NCI-H2081 (cell line): ENCODE data around the gene LRRC71.

Source experiments
- DNase-seq, 2 experiments: peaks; one replicate each; lab custom pipeline; 2025; lab: John Stamatoyannopoulos, UW

LRRC71 gene

DNA sequence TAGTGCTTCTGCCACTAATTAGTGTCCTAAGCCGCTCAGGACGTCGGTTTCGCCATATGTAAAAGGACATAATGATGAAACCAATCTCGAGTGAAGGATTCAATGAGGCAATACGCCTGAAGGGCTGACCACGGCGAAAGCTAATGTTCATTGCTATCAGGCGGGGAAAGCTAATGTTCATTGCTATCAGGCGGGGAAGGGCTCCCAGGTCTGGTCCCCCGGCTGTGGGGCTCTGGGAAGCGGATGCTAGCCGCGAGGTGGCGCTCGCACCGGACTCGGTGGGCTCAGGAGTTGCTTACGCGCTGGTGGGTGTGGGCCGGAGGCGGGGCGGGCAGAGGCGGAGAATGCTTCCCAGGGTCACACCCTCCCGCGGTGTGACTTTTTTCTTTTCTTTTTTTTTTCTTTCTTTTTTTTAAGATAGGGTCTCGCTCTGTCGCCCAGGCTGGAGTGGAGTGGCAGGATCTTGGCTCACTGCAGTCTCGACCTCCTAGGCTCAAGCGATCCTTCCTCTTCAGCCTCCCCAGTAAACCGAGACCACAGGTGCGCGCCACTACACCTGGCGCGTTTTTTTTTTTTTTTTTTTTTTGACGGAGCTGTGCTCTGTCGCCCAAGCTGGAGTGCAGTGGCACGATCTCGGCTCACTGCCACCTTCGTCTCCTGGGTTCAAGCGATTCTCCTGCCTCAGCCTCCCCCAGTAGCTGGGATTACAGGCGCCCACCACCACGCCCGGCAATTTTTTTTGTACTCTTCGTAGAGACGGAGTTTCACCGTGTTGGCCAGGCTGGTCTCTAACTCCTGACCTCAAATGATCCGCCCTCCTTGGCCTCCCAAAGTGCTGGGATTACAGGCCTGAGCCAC is 28.0 kb upstream of the LRRC71 start:
- DNase-seq = peak; percentile 83 to 85

DNA sequence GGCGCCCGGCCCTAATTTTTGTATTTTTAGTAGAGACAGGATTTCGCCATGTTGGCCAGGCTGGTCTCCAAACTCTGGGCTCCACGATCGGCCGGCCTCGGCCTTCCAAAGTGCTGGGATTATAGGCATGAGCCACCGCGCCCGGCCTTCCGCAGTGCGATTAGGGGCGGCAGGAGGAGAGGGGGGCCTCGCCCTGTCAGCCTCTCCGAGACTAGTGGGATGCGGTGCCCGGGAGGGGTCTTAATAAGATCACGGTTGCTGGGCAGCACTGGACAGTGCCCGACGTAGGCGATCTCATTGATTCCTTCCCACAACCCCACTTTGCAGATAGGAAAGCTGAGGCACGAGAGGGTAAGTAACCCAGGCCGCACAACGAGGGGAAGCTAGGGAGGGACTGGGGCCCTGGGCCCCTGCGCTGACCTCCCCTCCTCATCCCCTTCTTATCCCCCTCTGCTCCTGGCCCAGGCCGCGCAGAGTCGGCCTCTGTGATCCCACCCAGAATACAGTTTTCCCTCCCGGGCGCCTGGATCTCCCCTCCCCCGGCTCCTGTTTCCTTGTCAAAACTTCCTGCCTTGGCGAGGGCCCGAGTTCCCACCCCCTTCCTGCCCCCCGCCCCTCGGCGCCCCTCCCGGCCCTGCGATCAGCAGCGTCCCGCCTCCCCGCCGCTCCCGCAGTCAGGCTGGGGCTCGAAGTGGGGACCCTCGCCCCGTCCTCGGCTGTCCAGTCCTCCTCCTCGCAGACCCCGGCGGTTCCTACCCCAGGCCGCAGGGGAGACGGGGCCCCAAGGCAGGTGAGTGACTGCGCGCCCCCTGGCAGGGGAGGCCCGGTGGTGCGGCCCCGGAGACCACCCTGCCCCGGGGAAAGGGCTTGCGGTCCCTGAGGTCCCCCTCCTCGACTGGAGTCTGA is 27.1 kb upstream of the LRRC71 start, which contains the start of gene PEAR1:
Gene PEAR1, plus strand, starts transcription at position 671 of the 906 bp plus-strand sequence. CDS start 10,209 bp downstream, outside the sequence.
- no peak for DNase-seq

DNA sequence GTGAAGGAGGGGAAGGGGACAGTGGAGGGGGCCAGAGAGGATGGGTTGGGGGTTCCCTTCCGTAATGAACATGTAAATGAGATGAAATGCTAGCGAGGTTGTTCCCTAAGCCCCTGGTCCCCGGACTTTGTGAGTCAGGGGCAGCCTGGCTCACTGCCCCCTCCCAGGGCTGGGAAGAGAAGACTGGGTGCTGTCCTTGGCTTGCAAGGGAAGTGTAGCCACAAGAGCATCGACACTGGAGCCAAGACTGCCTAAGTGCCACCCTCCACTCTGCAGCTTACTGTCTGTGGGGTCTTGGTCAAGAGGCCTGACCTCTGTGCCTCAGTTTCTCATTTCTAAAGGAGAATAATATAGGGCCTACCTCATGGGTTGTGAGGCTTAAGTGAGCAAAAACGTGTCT is 26.4 kb upstream of the LRRC71 start:
- DNase-seq = no peak

DNA sequence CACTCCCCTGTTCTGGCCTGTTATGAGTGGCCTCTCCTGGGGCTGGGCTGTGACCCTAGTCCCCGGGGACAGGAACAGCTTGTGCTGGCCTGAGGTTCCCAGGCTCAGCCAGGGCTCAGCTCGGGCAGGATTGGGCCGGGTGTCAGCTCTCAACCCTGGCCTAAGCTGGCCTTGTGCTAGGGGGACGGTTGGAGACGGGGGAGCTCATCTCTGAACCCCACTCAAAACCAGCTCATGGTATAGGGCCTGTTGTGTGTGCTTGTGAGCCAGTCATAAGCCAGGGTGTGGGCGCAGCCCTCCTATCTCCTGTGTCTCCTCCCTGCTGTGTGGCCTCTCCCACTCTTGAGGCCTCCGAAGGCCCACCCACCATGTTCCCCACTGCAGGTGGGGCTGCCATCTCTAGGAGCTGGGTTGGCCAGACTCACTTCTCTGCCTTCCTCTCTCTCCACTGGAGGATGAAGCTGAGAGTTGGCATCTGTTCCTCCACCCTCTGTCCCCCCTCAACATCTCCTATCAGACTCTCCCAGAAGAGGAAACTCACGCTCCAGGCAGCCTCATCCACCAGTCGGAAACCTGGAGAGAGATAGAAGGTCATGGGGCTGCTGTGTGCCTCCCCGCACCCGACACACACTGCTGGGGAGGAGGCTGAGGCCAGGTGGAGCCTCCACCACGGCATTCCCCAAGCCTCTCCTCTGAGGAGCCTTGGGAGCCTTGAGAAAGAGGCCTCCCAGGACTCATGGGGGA is 25.5 kb upstream of the LRRC71 start:
- DNase-seq = no peak

DNA sequence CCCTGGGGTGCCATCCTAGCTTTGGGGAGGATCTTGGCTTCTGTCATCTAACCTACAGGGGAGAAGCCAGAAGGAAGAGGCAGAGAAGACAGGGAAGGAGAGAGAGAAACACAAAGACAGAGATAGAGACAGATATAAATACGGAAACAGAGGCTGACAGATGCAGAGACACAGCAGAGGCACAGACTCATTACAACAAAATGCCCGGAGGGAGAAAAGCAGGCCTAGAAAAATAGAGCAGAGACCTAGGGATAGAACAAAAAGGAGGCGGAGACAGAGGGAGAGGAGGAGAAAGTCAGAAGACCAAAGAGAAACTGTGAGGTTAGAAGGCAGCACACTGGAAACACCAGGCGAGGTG is 25.0 kb upstream of the LRRC71 start:
- no peak for DNase-seq

DNA sequence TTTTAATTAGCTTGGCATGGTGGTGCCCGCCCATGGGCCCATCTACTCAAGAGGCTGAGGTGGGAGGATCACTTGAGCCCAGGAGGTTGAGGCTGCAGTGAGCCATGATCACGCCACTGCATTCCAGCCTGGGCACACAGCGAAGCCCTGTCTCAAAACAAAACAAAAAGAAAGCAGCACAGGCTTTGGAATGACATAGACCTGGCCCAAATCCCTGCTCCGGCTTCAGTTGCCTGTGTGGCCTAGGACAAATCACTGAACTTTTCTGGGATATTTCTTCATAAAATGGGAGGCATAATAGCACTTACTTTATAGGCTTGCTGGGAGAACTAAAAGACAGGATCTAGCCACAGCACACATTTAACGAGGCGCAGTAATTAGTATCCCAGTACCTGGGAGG is 24.5 kb upstream of the LRRC71 start:
- no peak for DNase-seq

DNA sequence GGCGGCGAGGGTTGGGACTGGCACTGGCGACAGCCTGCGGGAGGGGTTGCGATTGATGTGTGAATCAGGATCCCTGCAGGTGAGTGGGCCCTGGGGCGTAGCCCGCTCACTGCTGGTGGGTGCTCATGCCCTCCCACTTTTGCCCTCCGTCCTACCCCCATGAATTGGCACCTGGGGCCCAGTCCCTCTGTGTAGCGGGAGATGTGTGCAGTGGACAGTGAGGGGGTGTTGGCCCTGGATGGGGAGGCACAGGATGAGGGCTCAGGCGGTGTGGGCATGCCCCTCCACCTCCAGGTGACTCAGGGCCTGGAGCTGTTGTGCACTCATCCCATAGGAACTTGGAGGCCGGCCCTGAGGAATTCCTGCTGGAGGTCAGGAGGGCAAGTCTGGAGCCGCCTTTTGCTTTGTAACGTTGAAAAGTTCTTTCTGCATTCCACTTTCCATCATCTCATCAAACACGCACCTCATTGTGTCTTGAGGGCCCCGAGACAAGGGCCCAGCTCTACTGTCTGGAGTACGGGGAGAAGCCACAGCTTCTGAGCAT is 23.9 kb upstream of the LRRC71 start:
- DNase-seq = no peak

DNA sequence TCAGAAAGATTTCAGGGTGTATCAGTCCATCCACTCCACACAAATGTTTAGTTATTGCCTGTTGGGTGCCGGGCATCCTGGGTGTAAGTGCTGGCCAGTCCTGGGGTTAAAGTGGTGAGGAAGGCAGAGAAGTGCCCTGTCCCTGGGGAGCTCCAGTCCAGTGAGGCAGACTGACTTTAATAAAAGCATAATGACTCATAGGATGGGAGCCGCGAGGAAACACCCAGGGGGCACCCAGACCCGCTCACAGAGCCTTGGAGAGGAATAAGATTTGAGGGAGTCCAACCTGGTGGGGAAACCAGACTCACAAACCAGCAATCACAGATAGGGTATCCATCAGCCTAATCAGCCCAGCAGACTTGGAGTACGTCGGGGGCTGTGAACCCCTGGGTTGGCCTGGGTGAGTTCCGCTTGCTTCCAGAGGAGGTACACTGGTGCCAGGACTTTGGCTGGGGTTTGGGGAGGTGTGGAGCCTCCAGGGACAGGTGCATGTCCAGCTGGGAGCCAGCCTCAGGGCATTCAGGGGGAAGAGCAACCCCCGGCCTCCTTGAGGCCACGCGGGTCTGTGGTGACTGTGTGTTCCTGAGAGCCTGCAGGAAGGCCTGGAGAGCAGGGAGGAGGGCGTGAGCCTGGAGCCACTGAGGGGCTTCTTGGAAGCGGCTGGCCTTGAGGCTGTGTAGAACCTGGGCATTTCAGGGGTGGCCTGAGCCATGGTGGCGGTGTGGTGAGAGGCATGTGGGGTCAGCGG is 23.2 kb upstream of the LRRC71 start:
- no peak for DNase-seq

DNA sequence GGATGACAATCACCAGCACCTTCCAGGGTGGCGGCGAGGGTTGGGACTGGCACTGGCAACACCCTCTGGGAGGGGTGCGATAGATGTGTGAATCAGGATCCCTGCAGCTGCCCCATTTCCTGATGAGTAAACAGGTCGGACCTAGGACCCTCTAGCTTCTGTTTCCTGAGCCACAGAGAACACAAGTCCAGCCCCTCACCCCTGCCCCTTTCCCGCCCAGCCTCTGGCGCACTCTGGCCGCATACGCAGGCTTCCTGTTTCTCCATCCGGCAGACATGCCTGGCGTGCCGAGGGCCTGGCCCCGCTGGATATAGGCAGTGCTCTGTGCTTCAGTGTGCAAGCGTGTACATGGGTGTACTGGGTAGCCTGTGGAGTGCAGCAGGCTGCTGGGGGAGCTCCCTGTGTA is 22.3 kb upstream of the LRRC71 start:
- DNase-seq = no peak

DNA sequence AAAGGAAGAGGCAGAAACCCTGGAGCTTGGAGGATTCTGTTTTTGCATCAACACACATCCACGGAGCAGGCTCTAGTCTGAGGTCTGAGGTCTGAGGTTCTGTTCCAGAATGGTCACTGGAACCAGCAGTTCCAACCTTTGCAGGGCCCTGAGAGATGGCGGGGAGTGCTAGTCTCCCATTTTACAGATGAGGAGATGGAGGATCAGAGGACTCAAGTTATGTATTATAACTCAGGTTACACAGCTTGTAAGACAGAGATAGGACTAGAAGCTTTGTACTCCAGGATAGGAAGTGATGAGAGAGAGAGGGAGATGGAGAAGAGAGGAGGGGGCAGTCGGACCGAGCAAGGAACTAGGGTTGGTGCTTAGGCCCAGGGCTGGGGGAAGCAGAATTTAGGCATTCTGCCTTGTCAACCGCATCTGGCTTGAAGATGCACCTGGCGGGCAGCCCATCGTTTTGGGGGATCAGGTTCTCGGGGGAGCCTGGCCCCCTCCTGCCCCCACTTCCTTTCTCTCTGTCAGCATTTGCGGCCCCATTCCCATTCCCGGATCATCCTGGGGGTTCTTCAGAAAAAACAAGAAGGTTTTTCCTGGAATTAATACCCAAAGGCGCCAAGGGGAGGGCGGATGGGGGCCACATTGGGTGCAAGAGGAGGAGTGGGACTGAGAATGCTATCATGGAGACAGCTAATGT is 21.3 kb upstream of the LRRC71 start:
- no peak for DNase-seq

DNA sequence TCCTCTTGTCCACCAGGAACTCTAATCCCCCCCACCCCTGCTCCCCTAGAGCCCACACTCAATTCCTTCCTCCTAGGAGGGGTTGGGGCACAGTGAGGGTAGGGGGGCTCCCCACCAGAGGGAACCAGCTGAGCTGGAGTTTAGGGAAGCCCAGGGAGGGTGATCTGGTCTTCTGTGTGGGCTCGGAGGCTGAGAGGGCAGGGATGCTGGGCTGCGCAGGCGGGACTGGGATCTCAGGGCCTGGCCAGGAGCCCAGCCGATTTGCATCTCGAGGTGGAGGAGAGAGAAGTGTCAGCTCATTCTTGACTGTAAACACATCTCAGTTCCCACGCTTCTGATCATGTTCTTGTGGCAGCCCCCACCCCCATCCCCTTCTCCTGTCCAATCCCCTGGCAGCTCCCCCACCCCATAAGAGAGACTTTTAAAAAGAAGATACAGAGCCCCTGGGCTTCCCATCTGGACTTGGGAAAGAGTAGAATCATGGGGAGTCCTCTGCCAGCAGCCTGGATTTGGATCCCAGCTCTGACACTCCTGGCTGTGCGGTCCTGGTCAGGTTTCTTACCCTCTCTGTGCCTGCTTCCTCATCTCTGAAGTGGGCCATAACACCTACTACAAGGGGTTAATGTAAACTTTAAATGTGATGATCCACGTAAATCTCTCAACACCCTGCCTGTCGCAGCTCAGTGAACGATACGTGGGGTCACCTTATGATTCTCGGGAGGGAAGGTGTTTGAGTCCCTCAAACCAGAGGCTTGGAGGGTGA is 20.3 kb upstream of the LRRC71 start:
- no peak for DNase-seq

DNA sequence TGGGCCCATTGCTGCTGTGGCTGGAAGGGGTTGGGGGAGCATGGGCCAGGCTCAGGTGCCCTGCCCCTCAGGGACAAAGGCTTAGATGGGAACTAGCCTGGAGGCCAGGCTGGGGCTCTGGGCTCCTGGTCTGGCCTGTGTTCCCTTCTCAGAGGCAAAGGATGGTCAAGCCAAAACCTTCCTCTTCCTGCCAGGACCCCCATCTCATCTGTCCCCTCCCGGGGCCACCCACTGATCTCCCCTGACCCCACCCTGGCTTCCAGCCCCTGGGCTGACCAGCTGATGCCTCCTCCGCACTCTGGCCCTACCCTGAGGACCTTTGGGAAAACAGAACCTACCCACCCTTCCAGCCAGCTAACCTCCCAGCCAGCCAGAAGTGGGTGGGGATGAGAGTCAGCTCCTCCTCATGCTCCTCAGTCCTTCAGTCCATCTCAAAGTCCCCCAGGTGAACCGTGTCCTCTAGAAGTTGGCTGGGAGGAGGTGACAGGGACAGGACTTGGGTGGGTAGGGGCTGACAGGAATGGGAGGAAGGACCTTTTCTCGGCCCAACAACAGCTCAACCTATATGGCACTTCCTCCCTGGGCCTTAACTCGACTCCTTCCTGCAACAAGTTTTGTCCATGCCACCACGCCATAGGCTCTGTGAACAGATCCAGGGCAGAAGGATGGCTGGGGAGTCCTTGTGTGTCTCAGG is 19.4 kb upstream of the LRRC71 start:
- no peak for DNase-seq

DNA sequence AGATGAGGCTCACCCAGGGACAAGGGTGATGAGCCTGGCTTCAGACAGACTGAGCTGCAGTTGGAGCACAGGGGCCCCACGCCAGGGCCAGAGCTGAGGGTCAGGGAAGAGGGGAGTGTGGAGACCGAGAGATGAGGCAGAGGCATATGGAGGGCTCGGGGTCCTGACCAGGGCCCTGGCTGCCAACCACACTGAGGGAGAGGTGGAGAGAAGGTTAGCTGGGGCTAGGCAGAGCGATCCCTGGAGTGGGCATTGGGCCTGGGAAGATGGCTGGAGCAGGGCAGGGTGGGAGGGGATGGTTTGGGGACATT is 18.9 kb upstream of the LRRC71 start:
- no peak for DNase-seq

DNA sequence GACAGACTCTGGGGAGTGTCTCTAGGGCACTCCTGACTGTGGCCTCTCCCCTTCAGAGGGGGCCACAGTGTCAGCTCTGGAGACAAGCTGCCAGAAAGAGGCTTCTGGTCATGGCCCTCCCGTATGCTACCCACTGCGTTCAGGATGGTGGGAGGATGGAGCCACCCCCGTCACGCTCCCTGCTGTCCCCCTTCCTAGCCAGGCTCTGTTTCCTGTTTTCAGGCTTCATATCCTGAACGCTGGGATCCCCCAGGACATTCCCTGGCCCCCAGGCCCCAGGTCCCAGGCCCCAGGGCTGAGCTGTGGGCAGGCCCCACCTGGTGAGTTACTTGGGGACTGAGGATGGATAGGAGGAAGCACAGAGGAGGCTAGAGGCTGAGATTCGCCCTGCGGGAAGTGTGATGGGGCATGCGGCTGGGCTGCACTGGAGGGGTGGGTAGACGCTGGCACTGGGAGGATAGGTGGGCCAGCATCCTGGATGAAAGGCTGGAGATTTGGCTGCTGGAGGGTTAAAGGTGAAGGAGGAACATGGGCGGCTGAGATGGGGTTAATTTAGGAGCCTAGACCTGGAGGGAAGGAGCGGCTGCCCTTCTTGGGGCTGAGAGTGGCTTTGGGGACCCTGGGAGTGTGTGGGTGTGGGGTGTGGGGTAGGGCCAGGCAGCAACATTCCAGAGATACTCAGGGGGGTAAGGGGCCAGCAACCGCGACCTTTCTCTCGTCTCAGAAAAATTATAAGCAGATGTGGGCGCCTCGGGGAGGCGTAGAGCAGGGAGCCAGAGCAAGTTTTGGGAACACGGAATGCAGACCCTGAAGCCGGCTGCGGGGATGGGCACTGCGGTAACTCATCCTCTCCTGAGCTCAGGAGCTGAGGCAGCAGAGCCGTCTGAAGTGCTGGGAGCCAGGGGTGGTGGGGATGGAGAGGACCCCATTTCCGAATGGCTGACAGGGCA is 18.2 kb upstream of the LRRC71 start:
- DNase-seq = no peak

DNA sequence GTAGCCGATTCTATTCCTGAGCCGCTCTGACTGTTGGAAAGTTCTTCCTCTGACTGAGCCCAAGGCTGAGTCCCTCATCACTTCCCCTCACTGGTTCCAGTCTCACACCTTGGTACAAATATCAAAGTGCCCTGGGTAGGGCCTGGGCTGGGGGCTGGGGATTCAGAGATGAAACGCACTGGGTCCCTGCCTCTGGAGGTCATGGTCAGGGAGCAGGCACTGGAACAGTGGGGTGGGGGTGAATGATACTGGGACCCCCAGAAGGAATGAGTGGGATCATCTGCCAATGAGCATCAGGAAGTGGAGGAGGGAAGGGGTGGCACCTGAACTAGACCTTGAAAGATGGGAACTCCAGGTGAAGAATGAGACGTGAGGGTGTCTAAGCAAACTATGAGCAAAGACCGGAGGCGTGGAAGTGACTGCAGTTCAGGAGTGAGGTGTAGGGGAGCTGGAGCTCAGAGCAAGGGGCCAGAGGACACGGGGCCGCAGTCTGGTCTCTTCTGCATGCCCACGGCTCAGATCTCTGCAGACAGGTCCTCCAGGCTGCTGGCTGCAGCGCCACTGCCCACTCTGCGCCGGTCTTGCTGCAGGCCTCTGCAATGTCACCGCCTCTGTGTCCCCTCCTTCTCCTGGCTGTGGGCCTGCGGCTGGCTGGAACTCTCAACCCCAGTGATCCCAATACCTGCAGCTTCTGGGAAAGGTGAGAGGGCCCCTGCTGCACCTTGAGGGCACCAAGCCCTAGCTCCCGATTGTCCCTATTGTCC is 16.9 kb upstream of the LRRC71 start:
- no peak for DNase-seq

DNA sequence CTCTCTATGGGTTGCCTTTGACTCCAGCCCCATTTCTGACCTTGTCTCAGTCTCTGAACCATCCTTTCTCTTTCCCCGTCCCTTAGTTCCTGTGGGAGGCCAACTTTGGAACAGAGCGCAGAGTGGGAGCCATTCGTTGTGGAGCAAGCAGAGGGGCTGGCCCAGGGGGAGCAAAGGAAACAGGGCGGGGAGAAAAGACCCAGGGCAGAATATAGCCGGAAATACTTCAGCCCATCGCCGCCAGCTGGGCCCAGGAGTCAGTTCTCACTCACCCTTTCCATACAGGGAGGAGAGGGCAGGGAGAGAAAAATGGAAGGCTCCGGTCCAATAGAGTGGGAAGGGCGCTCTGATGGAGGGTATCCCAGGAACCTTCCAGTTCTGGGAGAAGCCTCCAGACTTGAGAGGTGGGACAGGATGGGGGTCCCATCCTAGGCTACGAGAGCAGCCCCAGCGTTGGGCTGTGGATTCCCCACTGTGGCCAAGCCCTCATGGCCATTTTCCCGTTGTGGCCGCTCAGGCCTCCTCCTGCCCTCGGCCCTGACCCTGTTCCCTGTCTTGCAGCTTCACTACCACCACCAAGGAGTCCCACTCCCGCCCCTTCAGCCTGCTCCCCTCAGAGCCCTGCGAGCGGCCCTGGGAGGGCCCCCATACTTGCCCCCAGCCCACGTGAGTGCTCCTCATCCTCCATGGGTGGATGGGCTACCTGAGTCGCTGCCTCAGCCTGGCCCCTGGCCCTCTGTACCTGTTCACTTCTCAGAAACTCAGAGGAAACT is 16.1 kb upstream of the LRRC71 start:
- no peak for DNase-seq

DNA sequence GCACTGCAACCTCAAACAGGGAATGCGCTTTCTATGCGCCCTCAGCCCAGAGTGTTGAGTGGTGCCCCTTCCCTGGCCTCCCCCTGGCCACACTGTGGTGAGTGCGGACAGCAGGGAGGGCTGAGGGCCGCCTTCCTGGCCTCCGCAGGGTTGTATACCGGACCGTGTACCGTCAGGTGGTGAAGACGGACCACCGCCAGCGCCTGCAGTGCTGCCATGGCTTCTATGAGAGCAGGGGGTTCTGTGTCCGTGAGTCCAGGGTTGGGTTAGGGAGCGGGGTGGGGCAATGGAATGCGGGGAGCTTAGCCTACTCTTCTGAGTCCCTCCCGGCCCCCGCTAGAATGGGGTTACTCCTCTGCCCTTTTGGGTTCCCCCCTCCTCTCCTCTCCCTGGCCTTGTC is 15.3 kb upstream of the LRRC71 start:
- DNase-seq = no peak
